ENCODE results near the gene ARL6IP6.

- TF ChIP-seq ZNF248 (tag by site-specific recombination; IDR thresholded peaks at IDR 0.05) (no peak), ZNF488 (tag by site-specific recombination; IDR thresholded peaks at IDR 0.05) (no peak), ZNF629 (tag by site-specific recombination; IDR thresholded peaks at IDR 0.05) (no peak), GLIS1 (tag by site-specific recombination; IDR thresholded peaks at IDR 0.05) (no peak), ZNF274 (IDR thresholded peaks at IDR 0.05; ENCODE audit: low read length) (no peak), ZNF274 (tag by site-specific recombination; IDR thresholded peaks at IDR 0.05; ENCODE audit: borderline replicate concordance) (no peak), REST (tag by site-specific recombination; IDR thresholded peaks at IDR 0.05) (no peak), ZNF23 (tag by site-specific recombination; IDR thresholded peaks at IDR 0.05; ENCODE audit: borderline replicate concordance) (no peak), YY1 (tag by site-specific recombination; IDR thresholded peaks at IDR 0.05) (no peak), ZNF416 (tag by site-specific recombination; IDR thresholded peaks at IDR 0.05) (no peak), ZEB2 (tag by site-specific recombination; IDR thresholded peaks at IDR 0.05) (no peak), ZNF16 (tag by site-specific recombination; IDR thresholded peaks at IDR 0.05; ENCODE audit: low read depth) (no peak), RBAK (tag by site-specific recombination; IDR thresholded peaks at IDR 0.05) (no peak)
- TF ChIP-seq, protein P1, sequence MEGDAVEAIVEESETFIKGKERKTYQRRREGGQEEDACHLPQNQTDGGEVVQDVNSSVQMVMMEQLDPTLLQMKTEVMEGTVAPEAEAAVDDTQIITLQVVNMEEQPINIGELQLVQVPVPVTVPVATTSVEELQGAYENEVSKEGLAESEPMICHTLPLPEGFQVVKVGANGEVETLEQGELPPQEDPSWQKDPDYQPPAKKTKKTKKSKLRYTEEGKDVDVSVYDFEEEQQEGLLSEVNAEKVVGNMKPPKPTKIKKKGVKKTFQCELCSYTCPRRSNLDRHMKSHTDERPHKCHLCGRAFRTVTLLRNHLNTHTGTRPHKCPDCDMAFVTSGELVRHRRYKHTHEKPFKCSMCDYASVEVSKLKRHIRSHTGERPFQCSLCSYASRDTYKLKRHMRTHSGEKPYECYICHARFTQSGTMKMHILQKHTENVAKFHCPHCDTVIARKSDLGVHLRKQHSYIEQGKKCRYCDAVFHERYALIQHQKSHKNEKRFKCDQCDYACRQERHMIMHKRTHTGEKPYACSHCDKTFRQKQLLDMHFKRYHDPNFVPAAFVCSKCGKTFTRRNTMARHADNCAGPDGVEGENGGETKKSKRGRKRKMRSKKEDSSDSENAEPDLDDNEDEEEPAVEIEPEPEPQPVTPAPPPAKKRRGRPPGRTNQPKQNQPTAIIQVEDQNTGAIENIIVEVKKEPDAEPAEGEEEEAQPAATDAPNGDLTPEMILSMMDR (tag by site-specific recombination; IDR thresholded peaks at IDR 0.05) = no peak
These were observed 21.9 kb upstream of the ARL6IP6 start for GRCh38 chr2:152696476-152696875.
